ENCODE data around the gene FAM234A.

The FAM234A gene

GRCh38 chr16:278863-279366, 44.3 kb downstream of the FAM234A start:
- no peaks in the 10 kb centered on the region for H3K4me1 ChIP-seq (ENCODE audit: insufficient read depth, low read length)
- no peaks in the 10 kb centered on the region for H3K9me3 ChIP-seq (ENCODE audit: low read length)
- H3K27ac ChIP-seq (ENCODE audit: low read depth, low read length): no peak overlapping the region
- H3K4me3 ChIP-seq (ENCODE audit: low read depth in 1 of 2, low read length in 2 of 2): no peak overlapping the region
- H3K27me3 ChIP-seq (ENCODE audit: control insufficient read depth in 1 of 2, insufficient read depth in 2 of 2, low read length in 2 of 2): peaks cover 0 to 35% of the 10 kb centered on the region in 2 donors
- H3K36me3 ChIP-seq (ENCODE audit: insufficient read depth, low read length): no peaks in the 10 kb centered on the region
- H3K9ac ChIP-seq (ENCODE audit: low read length): no peak overlapping the region

GRCh38 chr16:279531-279930, 44.9 kb downstream of the FAM234A start:
- Histone ChIP-seq H3K9me3 (ENCODE audit: low read length) (no peaks in the 10 kb centered on the region), H3K4me1 (ENCODE audit: insufficient read depth, low read length) (no peaks in the 10 kb centered on the region), H3K27ac (ENCODE audit: low read depth, low read length) (no peak overlapping the region), H3K9ac (ENCODE audit: low read length) (no peak overlapping the region), H3K36me3 (ENCODE audit: insufficient read depth, low read length) (no peaks in the 10 kb centered on the region), H3K27me3 (ENCODE audit: control insufficient read depth in 1 of 2, insufficient read depth in 2 of 2, low read length in 2 of 2) (peaks cover 0 to 29% of the 10 kb centered on the region in 2 donors), H3K4me3 (ENCODE audit: low read depth in 1 of 2, low read length in 2 of 2) (no peak overlapping the region)

- Histone ChIP-seq H3K9ac (ENCODE audit: low read length) (no peak overlapping the region), H3K4me3 (ENCODE audit: low read depth in 1 of 2, low read length in 2 of 2) (no peak overlapping the region), H3K36me3 (ENCODE audit: insufficient read depth, low read length) (no peaks in the 10 kb centered on the region), H3K4me1 (ENCODE audit: insufficient read depth, low read length) (no peaks in the 10 kb centered on the region), H3K9me3 (ENCODE audit: low read length) (no peaks in the 10 kb centered on the region), H3K27me3 (ENCODE audit: control insufficient read depth in 1 of 2, insufficient read depth in 2 of 2, low read length in 2 of 2) (peaks cover 0 to 24% of the 10 kb centered on the region in 2 donors), H3K27ac (ENCODE audit: low read depth, low read length) (no peak overlapping the region)
Observed at GRCh38 chr16:280005-280460, 45.4 kb downstream of the FAM234A start.

- H3K4me1 ChIP-seq (ENCODE audit: insufficient read depth, low read length): no peaks in the 10 kb centered on the region
- H3K9ac ChIP-seq (ENCODE audit: low read length): no peak within 1 kb of the TSS
- peaks cover 0 to 21% of the 10 kb centered on the region in 2 donors for H3K27me3 ChIP-seq (ENCODE audit: control insufficient read depth in 1 of 2, insufficient read depth in 2 of 2, low read length in 2 of 2)
- H3K27ac ChIP-seq (ENCODE audit: low read depth, low read length): no peak within 1 kb of the TSS
- no peaks in the 10 kb centered on the region for H3K36me3 ChIP-seq (ENCODE audit: insufficient read depth, low read length)
- H3K4me3 ChIP-seq (ENCODE audit: low read depth in 1 of 2, low read length in 2 of 2): no peak within 1 kb of the TSS
- no peaks in the 10 kb centered on the region for H3K9me3 ChIP-seq (ENCODE audit: low read length)
Observed at GRCh38 chr16:280552-280951, 45.9 kb downstream of the FAM234A start, which contains the start of gene ARHGDIG. Gene ARHGDIG, plus strand, starts transcription at chr16:280591. Its CDS starts 90 bp downstream, at chr16:280681.

- no peak overlapping the region for H3K4me3 ChIP-seq (ENCODE audit: low read depth in 1 of 2, low read length in 2 of 2)
- H3K27me3 ChIP-seq (ENCODE audit: control insufficient read depth in 1 of 2, insufficient read depth in 2 of 2, low read length in 2 of 2): peaks cover 0 to 21% of the 10 kb centered on the region in 2 donors
- no peaks in the 10 kb centered on the region for H3K4me1 ChIP-seq (ENCODE audit: insufficient read depth, low read length)
- H3K9ac ChIP-seq (ENCODE audit: low read length): no peak overlapping the region
- no peak overlapping the region for H3K27ac ChIP-seq (ENCODE audit: low read depth, low read length)
- H3K36me3 ChIP-seq (ENCODE audit: insufficient read depth, low read length): no peaks in the 10 kb centered on the region
- H3K9me3 ChIP-seq (ENCODE audit: low read length): no peaks in the 10 kb centered on the region
Observed at GRCh38 chr16:280991-281659, 46.5 kb downstream of the FAM234A start.

GRCh38 chr16:281660-282255, 47.1 kb downstream of the FAM234A start:
- Histone ChIP-seq H3K27me3 (ENCODE audit: control insufficient read depth in 1 of 2, insufficient read depth in 2 of 2, low read length in 2 of 2) (peaks cover 0 to 21% of the 10 kb centered on the region in 2 donors), H3K4me1 (ENCODE audit: insufficient read depth, low read length) (no peaks in the 10 kb centered on the region), H3K9me3 (ENCODE audit: low read length) (no peaks in the 10 kb centered on the region), H3K9ac (ENCODE audit: low read length) (no peak overlapping the region), H3K36me3 (ENCODE audit: insufficient read depth, low read length) (no peaks in the 10 kb centered on the region), H3K27ac (ENCODE audit: low read depth, low read length) (no peak overlapping the region), H3K4me3 (ENCODE audit: low read depth in 1 of 2, low read length in 2 of 2) (no peak overlapping the region)

- Histone ChIP-seq H3K27ac (ENCODE audit: low read depth, low read length) (no peak overlapping the region), H3K36me3 (ENCODE audit: insufficient read depth, low read length) (no peaks in the 10 kb centered on the region), H3K9ac (ENCODE audit: low read length) (no peak overlapping the region), H3K9me3 (ENCODE audit: low read length) (no peaks in the 10 kb centered on the region), H3K27me3 (ENCODE audit: control insufficient read depth in 1 of 2, insufficient read depth in 2 of 2, low read length in 2 of 2) (peaks cover 0 to 21% of the 10 kb centered on the region in 2 donors), H3K4me3 (ENCODE audit: low read depth in 1 of 2, low read length in 2 of 2) (no peak overlapping the region), H3K4me1 (ENCODE audit: insufficient read depth, low read length) (no peaks in the 10 kb centered on the region)
Observed at GRCh38 chr16:282491-282890, 47.9 kb downstream of the FAM234A start.

- no peak within 1 kb of the TSS for H3K27ac ChIP-seq (ENCODE audit: low read depth, low read length)
- H3K4me1 ChIP-seq (ENCODE audit: insufficient read depth, low read length): no peaks in the 10 kb centered on the region
- peaks cover 4% of the 10 kb centered on the region for H3K36me3 ChIP-seq (ENCODE audit: insufficient read depth, low read length)
- H3K4me3 ChIP-seq (ENCODE audit: low read depth in 1 of 2, low read length in 2 of 2): no peak within 1 kb of the TSS
- H3K9ac ChIP-seq (ENCODE audit: low read length): no peak within 1 kb of the TSS
- H3K9me3 ChIP-seq (ENCODE audit: low read length): no peaks in the 10 kb centered on the region
- peaks cover 0 to 21% of the 10 kb centered on the region in 2 donors for H3K27me3 ChIP-seq (ENCODE audit: control insufficient read depth in 1 of 2, insufficient read depth in 2 of 2, low read length in 2 of 2)
Observed at GRCh38 chr16:283033-283805, 48.6 kb downstream of the FAM234A start, which contains the start of gene PDIA2. Gene PDIA2, plus strand, starts transcription at chr16:283164. Its CDS starts 6 bp downstream, at chr16:283170.

- Histone ChIP-seq H3K4me3 (ENCODE audit: low read depth in 1 of 2, low read length in 2 of 2) (no peak overlapping the region), H3K9ac (ENCODE audit: low read length) (no peak overlapping the region), H3K27ac (ENCODE audit: low read depth, low read length) (no peak overlapping the region), H3K4me1 (ENCODE audit: insufficient read depth, low read length) (no peaks in the 10 kb centered on the region), H3K9me3 (ENCODE audit: low read length) (no peaks in the 10 kb centered on the region), H3K36me3 (ENCODE audit: insufficient read depth, low read length) (peaks cover 7% of the 10 kb centered on the region), H3K27me3 (ENCODE audit: control insufficient read depth in 1 of 2, insufficient read depth in 2 of 2, low read length in 2 of 2) (peaks cover 0 to 21% of the 10 kb centered on the region in 2 donors)
Observed at GRCh38 chr16:284204-285120, 49.8 kb downstream of the FAM234A start.

GRCh38 chr16:285146-286055, 50.8 kb downstream of the FAM234A start:
- H3K9ac ChIP-seq (ENCODE audit: low read length): no peak overlapping the region
- H3K9me3 ChIP-seq (ENCODE audit: low read length): no peaks in the 10 kb centered on the region
- H3K36me3 ChIP-seq (ENCODE audit: insufficient read depth, low read length): peaks cover 9% of the 10 kb centered on the region
- peaks cover 0 to 17% of the 10 kb centered on the region in 2 donors for H3K27me3 ChIP-seq (ENCODE audit: control insufficient read depth in 1 of 2, insufficient read depth in 2 of 2, low read length in 2 of 2)
- no peaks in the 10 kb centered on the region for H3K4me1 ChIP-seq (ENCODE audit: insufficient read depth, low read length)
- no peak overlapping the region for H3K4me3 ChIP-seq (ENCODE audit: low read depth in 1 of 2, low read length in 2 of 2)
- no peak overlapping the region for H3K27ac ChIP-seq (ENCODE audit: low read depth, low read length)
